PC-3 (cell line): ENCODE data around the gene MYL10. TPM values are rescaled to one million over a fixed set of nuclear protein-coding genes. Genes with fewer than 3 reads are reported as not detected.

Source experiments
- ATAC-seq: fragments of 200-7000 bp; cut with Tn5 transposase; 2 replicates; pipeline ENCODE4 v1.9.1; 2020; ENCODE audit warnings: mild to moderate bottlenecking, moderate library complexity
- BruUV-seq: library from RNA; stranded (reverse); fragments of 400-500 nt; replicated peaks from 2 replicates; lab custom pipeline; 2021; lab: Mats Ljungman, UMichigan
- CTCF ChIA-PET: fragments of 300-600 bp; sonication (Branson Sonifier 250); formaldehyde crosslinking; loops from one replicate; lab custom pipeline; 2022; ENCODE audit warnings: antibody characterized with exemption; lab: Charles Lee
- POLR2A ChIA-PET: fragments of 300-600 bp; sonication (Branson Sonifier 250); formaldehyde crosslinking; loops from one replicate; lab custom pipeline; 2022; ENCODE audit warnings: antibody characterized with exemption; ENCODE audit not compliant: unreplicated experiment; lab: Charles Lee
- DNase-seq: peaks from one replicate; pipeline ENCODE4 v3.0.0-alpha.2; 2015
- H2AFZ ChIP-seq: fragments of 300-600 bp; sonication (generic); 2 replicates; pipeline ENCODE4 v1.6.0; 2016; ENCODE audit warnings: antibody characterized with exemption, low read length
- H3F3A ChIP-seq: fragments of 300-600 bp; sonication (generic); one replicate; pipeline ENCODE4 v1.6.0; 2017; ENCODE audit warnings: antibody characterized with exemption, low read length, control low read depth, mild to moderate bottlenecking; ENCODE audit not compliant: unreplicated experiment
- H3K27ac ChIP-seq: fragments of 300-600 bp; sonication (generic); 2 replicates; pipeline ENCODE4 v1.5.1; 2016; ENCODE audit warnings: mild to moderate bottlenecking, low read length
- H3K27me3 ChIP-seq: fragments of 300-600 bp; sonication (generic); 2 replicates; pipeline ENCODE4 v1.6.1; 2016; ENCODE audit warnings: low read length, mixed read lengths
- H3K36me3 ChIP-seq: fragments of 300-600 bp; sonication (generic); 2 replicates; pipeline ENCODE4 v1.6.1; 2016; ENCODE audit warnings: low read depth, mixed run types, low read length, mixed read lengths
- H3K4me1 ChIP-seq: fragments of 300-600 bp; sonication (generic); 2 replicates; pipeline ENCODE4 v1.5.1; 2016; ENCODE audit warnings: low read length; ENCODE audit not compliant: insufficient read depth
- H3K4me2 ChIP-seq: fragments of 300-600 bp; sonication (generic); 2 replicates; pipeline ENCODE4 v1.6.0; 2016; ENCODE audit warnings: low read length
- H3K4me3 ChIP-seq: fragments of 300-600 bp; sonication (generic); 2 replicates; pipeline ENCODE4 v1.5.1; 2016; ENCODE audit warnings: mild to moderate bottlenecking, low read length, mixed read lengths
- H3K79me2 ChIP-seq: fragments of 300-600 bp; sonication (generic); 2 replicates; pipeline ENCODE4 v1.6.1; 2017; ENCODE audit warnings: low read length, mixed read lengths
- H3K9ac ChIP-seq: fragments of 300-600 bp; sonication (generic); 2 replicates; pipeline ENCODE4 v1.6.0; 2016; ENCODE audit warnings: mild to moderate bottlenecking, low read length
- H3K9me2 ChIP-seq: fragments of 300-600 bp; sonication (generic); replicated peaks from 2 replicates; pipeline ENCODE4 v1.6.1; 2016; ENCODE audit warnings: mixed run types, low read length, mixed read lengths
- H3K9me3 ChIP-seq: fragments of 300-600 bp; sonication (generic); 2 replicates; pipeline ENCODE4 v1.6.1; 2016; ENCODE audit warnings: low read length, mixed read lengths
- H4K20me1 ChIP-seq: fragments of 300-600 bp; sonication (generic); 2 replicates; pipeline ENCODE4 v1.6.1; 2016; ENCODE audit warnings: low read length, mixed read lengths
- CTCF ChIP-seq: fragments of 300-600 bp; sonication (generic); conservative IDR thresholded peaks from 2 replicates; pipeline ENCODE4 v1.5.1; 2017; ENCODE audit warnings: antibody characterized with exemption, low read depth, mild to moderate bottlenecking, low read length
- EZH2 ChIP-seq: fragments of 300-600 bp; sonication (generic); IDR thresholded peaks from one replicate; pipeline ENCODE4 v1.6.1; 2017; ENCODE audit warnings: antibody characterized with exemption, mild to moderate bottlenecking, low read length; ENCODE audit not compliant: unreplicated experiment
- EZH2phosphoT487 ChIP-seq: fragments of 300-600 bp; sonication (generic); IDR thresholded peaks from 2 replicates; pipeline ENCODE4 v1.6.1; 2018; ENCODE audit warnings: mild to moderate bottlenecking, antibody characterized with exemption, low read length, borderline replicate concordance
- intact Hi-C: fragments of 100-400 bp; cut with micrococcal nuclease; formaldehyde crosslinking; loops from 2 replicates; pipeline ENCODE4 v1.9.0; 2023
- total RNA-seq: library from RNA; depleted of rRNA; stranded (reverse); fragments of >200 nt; gene quantifications from 2 replicates; pipeline ENCODE4 v1.2.3, GENCODE V29; 2014

Gene MYL10
- total RNA-seq, 1 experiment from 2014 or later, result 0.69 TPM

- Histone ChIP-seq H3K4me3 (no peak overlapping the region), H3K9me2 (no peaks in the 10 kb centered on the region), H3K27ac (no peak overlapping the region), H3K4me1 (no peaks in the 10 kb centered on the region), H2AFZ (no peak overlapping the region), H3K36me3 (no peaks in the 10 kb centered on the region), H3K9me3 (no peaks in the 10 kb centered on the region), H3K4me2 (no peak overlapping the region), H3K9ac (no peak overlapping the region), H3K27me3 (no peaks in the 10 kb centered on the region), H4K20me1 (no peaks in the 10 kb centered on the region), H3F3A (no peaks in the 10 kb centered on the region), H3K79me2 (no peaks in the 10 kb centered on the region)
- no peak for TF ChIP-seq EZH2
- no peak for TF ChIP-seq CTCF
- TF ChIP-seq EZH2phosphoT487, result no peak
- DNase-seq (no peak), ATAC-seq (no peak)
- CTCF ChIA-PET, result no interaction called here
- BruUV-seq, result no TSS peak
- intact Hi-C loops, result no loop called here
- POLR2A ChIA-PET, result no interaction called here
These were observed 50.5 kb downstream of the MYL10 start for GRCh38 chr7:101578552-101578951.

GRCh38 chr7:101576998-101577397 is 52.1 kb downstream of the MYL10 start:
- H3K4me3 ChIP-seq, result no peak overlapping the region
- CTCF ChIA-PET, result no interaction called here
- no peaks in the 10 kb centered on the region for H3K9me2 ChIP-seq
- H3K79me2 ChIP-seq, result no peaks in the 10 kb centered on the region
- ATAC-seq, result no peak
- no peak overlapping the region for H2AFZ ChIP-seq
- no peaks in the 10 kb centered on the region for H3K9me3 ChIP-seq
- H3K4me1 ChIP-seq, result no peaks in the 10 kb centered on the region
- H3K27me3 ChIP-seq, result no peaks in the 10 kb centered on the region
- no peaks in the 10 kb centered on the region for H4K20me1 ChIP-seq
- POLR2A ChIA-PET, result no interaction called here
- H3K27ac ChIP-seq, result no peak overlapping the region
- no peaks in the 10 kb centered on the region for H3F3A ChIP-seq
- no peak overlapping the region for H3K4me2 ChIP-seq
- H3K36me3 ChIP-seq, result no peaks in the 10 kb centered on the region
- H3K9ac ChIP-seq, result no peak overlapping the region
- intact Hi-C loops, result no loop called here
- DNase-seq, result peak; percentile 18
- no peak for TF ChIP-seq EZH2phosphoT487
- TF ChIP-seq EZH2, result no peak
- no peak for TF ChIP-seq CTCF
- no TSS peak for BruUV-seq

- H3K27ac ChIP-seq, result no peak overlapping the region
- ChIA-PET POLR2A (no interaction called here), CTCF (no interaction called here)
- no peak overlapping the region for H3K4me3 ChIP-seq
- BruUV-seq, result no TSS peak
- DNase-seq (no peak), ATAC-seq (no peak)
- H3K9ac ChIP-seq, result no peak overlapping the region
- no peaks in the 10 kb centered on the region for H3K79me2 ChIP-seq
- no peaks in the 10 kb centered on the region for H3K9me2 ChIP-seq
- H3K9me3 ChIP-seq, result no peaks in the 10 kb centered on the region
- H4K20me1 ChIP-seq, result no peaks in the 10 kb centered on the region
- intact Hi-C loops, result no loop called here
- H3K4me1 ChIP-seq, result no peaks in the 10 kb centered on the region
- no peaks in the 10 kb centered on the region for H3K36me3 ChIP-seq
- no peak overlapping the region for H3K4me2 ChIP-seq
- H2AFZ ChIP-seq, result no peak overlapping the region
- H3F3A ChIP-seq, result no peaks in the 10 kb centered on the region
- TF ChIP-seq EZH2, result no peak
- TF ChIP-seq EZH2phosphoT487, result no peak
- no peak for TF ChIP-seq CTCF
- no peaks in the 10 kb centered on the region; the same call in 1 of the 2 replicates for H3K27me3 ChIP-seq
These were observed 53.4 kb downstream of the MYL10 start for GRCh38 chr7:101575721-101576120.
